DMS79 treated with DMSO at 0.1 percent for 48 hours (cell line): ENCODE results near the gene CACNA2D4.

Experiments used
- DNase-seq: peaks from one replicate; lab custom pipeline; 2025; lab: John Stamatoyannopoulos, UW

Gene CACNA2D4

GRCh38 chr12:1843641-1844005 lies 74.8 kb downstream of the CACNA2D4 start:
- DNase-seq = no peak

- no peak for DNase-seq
Observed at GRCh38 chr12:1842905-1843640, 75.4 kb downstream of the CACNA2D4 start.

GRCh38 chr12:1842183-1842904 lies 76.1 kb downstream of the CACNA2D4 start:
- no peak for DNase-seq

GRCh38 chr12:1841586-1842182 lies 76.8 kb downstream of the CACNA2D4 start:
- DNase-seq = no peak

- no peak for DNase-seq
Observed at GRCh38 chr12:1840981-1841425, 77.4 kb downstream of the CACNA2D4 start.

GRCh38 chr12:1839956-1840951 lies 78.2 kb downstream of the CACNA2D4 start:
- peak; percentile 26 for DNase-seq

GRCh38 chr12:1839464-1839863 lies 79.0 kb downstream of the CACNA2D4 start:
- no peak for DNase-seq

- no peak for DNase-seq
Observed at GRCh38 chr12:1838994-1839365, 79.5 kb downstream of the CACNA2D4 start.

GRCh38 chr12:1838205-1838993 lies 80.1 kb downstream of the CACNA2D4 start:
- no peak for DNase-seq

GRCh38 chr12:1837541-1838204 lies 80.8 kb downstream of the CACNA2D4 start:
- DNase-seq = no peak

- DNase-seq = peak; percentile 44
Observed at GRCh38 chr12:1836854-1837421, 81.5 kb downstream of the CACNA2D4 start.

- DNase-seq = no peak
Observed at GRCh38 chr12:1836241-1836803, 82.1 kb downstream of the CACNA2D4 start.

GRCh38 chr12:1835211-1836131 lies 83.0 kb downstream of the CACNA2D4 start:
- peak; percentile 31 for DNase-seq

GRCh38 chr12:1834186-1834925 lies 84.1 kb downstream of the CACNA2D4 start:
- DNase-seq = no peak

GRCh38 chr12:1833596-1834028 lies 84.8 kb downstream of the CACNA2D4 start:
- DNase-seq = no peak

GRCh38 chr12:1832801-1833595 lies 85.5 kb downstream of the CACNA2D4 start:
- no peak for DNase-seq
